Endothelial cell of umbilical vein (primary cell): Measurements from ENCODE around the gene MANBA.

Experiments
- EZH2 ChIP-seq: IDR thresholded peaks from 2 replicates; pipeline ENCODE4 v1.6.1; 2012; ENCODE audit warnings: borderline replicate concordance, low read depth, mild to moderate bottlenecking, moderate library complexity, low read length, inconsistent platforms; ENCODE audit not compliant: severe bottlenecking
- MYC ChIP-seq: IDR thresholded peaks from one replicate; pipeline ENCODE4 v1.6.1; 2011; ENCODE audit warnings: mild to moderate bottlenecking, low read depth, low read length
- POLR2A ChIP-seq: IDR thresholded peaks from 2 replicates; pipeline ENCODE4 v1.6.1; 2012; ENCODE audit warnings: low read depth, mild to moderate bottlenecking, control low read depth, low read length
- POLR2AphosphoS5 ChIP-seq: IDR thresholded peaks from 2 replicates; pipeline ENCODE4 v1.6.1; 2012; ENCODE audit warnings: low read depth, mild to moderate bottlenecking, control low read depth, low read length, moderate library complexity; ENCODE audit not compliant: insufficient read depth
- TF ChIP-seq, protein P1 (sequence below), 2 donors: IDR thresholded peaks; 1 replicate in 1 of 2; 2 replicates in 1 of 2; pipeline ENCODE4 v1.5.1; 2011; ENCODE audit warnings: low read length in 2 of 2, mild to moderate bottlenecking in 2 of 2, moderate library complexity in 2 of 2, control low read depth in 1 of 2, inconsistent platforms in 1 of 2, low read depth in 1 of 2; ENCODE audit not compliant: insufficient read depth in 1 of 2; ENCODE audit errors: extremely low read depth in 1 of 2

DNA sequence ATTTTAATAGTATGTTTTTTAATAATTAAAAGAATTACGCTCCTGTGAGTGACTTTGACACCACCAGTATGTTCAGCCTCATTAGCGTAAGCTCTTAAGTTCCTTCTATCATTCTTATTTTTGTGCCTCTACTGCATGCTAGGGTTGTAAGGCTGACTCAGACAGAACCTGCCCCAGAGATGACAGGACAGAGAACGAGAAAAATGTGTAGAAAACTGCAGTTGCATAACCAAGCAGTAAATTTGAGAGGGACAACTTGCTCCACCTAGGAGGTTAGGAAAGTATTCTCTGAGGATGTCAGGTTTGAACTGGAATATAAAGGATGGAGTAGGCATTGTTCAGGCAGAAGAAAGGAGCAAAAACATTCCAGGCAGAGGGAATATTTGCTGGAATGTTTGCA is 160.9 kb downstream of the MANBA start:
- TF ChIP-seq, protein P1, sequence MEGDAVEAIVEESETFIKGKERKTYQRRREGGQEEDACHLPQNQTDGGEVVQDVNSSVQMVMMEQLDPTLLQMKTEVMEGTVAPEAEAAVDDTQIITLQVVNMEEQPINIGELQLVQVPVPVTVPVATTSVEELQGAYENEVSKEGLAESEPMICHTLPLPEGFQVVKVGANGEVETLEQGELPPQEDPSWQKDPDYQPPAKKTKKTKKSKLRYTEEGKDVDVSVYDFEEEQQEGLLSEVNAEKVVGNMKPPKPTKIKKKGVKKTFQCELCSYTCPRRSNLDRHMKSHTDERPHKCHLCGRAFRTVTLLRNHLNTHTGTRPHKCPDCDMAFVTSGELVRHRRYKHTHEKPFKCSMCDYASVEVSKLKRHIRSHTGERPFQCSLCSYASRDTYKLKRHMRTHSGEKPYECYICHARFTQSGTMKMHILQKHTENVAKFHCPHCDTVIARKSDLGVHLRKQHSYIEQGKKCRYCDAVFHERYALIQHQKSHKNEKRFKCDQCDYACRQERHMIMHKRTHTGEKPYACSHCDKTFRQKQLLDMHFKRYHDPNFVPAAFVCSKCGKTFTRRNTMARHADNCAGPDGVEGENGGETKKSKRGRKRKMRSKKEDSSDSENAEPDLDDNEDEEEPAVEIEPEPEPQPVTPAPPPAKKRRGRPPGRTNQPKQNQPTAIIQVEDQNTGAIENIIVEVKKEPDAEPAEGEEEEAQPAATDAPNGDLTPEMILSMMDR (IDR thresholded peaks at IDR 0.05; ENCODE audit: extremely low read depth in 1 of 2, insufficient read depth in 1 of 2, low read depth in 1 of 2, low read length in 2 of 2), result no peak
- no peak for TF ChIP-seq MYC
- no peak for TF ChIP-seq POLR2AphosphoS5
- no peak for TF ChIP-seq POLR2A
- TF ChIP-seq EZH2, result no peak
